Measurements from ENCODE around the gene INSC.

INSC gene

DNA sequence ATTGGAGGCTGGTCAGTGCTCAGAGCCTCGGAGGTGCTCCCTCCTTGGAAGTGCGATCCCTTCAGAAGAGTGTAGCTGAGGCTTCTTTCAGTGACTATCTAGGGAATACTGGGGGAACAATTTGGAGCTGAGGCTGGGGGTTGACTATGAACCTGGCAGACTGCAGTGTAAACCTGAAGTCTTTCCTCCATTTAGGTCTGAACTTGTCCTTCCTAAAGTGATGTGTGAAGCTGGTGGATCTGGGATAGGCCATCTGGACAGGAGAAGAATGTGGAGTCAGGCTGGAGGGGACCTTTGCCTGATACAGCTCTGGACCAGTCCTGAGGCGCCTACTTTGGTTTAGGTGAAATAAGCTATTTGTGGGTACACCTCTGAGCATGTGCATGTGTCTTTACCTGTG, 3.5 kb upstream of the INSC start:
- no peak for DNase-seq

DNA sequence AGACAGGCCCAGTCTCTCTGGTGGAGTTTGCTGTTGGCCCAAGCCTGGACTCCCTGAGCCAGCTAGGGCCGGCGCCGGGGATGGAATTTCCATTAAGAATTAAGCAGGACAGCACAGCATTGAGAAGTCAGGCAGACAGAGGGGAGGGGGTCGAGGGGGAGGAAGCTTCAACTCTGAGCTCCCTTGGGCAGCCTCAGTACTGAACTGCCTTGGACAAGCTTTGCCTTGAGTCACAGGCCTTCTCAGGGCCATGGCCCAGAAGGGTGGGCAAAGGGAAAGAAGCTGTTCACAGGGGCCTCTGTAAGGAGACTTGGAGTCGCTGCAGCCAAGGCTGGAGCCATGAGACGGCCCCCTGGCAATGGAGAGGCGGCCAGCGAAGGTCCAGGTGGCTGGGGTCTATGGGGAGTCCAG, 2.6 kb upstream of the INSC start:
- no peak for DNase-seq

DNA sequence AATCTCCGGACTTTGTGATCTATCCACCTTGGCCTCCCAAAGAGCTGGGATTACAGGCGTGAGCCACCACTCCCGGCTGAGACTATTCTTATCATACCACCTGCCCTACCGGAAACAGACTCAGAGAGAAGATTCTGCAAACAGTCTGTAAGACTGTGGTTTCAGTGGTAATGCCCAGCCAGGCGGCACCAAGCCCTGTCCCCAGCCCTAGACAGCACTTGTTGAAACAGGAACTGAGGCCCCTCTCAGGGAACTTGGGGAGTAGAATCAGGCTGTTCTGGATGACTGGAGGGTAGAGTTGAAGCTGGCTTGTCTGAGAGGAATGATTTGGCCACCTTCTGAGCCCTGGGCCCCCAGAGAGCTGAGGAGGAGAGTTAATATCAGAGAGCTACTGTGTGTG, 1.3 kb upstream of the INSC start:
- no peak for DNase-seq

DNA sequence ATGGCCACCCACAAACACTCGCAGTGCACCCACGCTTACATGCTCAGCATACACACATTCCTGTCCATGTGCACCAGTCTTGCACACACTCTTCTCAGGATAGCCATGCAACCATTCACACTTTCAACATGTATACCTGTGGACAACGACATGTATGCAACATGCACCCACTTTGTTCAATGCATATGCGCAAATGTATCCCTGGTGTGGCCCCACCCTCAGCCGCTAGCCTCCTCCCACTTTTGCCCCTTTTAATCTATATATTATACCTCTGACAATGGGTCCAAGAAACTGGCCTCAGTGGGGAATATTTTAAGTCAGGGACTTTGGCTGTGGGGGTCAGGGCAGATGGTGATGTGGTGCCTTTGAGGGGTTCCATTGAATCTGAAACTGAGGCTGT, 963 bp downstream of the INSC start:
- DNase-seq: no peak

DNA sequence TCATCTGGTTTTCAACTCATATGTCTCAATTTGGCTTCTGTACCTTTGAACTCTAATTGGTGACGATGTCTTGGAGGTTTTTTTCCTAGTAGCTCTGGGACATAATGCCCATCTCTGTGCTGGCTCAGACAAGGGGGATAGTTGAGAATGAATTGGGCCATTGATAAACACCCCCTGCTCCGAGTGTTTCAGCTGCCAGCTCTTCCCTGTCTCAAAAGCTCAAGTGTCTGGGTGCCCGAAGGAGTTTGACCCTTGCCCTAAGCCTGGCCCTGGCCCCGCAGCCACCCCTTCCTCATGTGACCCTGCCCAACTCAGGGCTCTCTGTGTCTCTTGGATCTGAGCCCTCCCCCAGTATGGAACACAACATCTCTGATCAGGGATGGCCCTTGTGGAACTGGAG, 3.0 kb downstream of the INSC start:
- no peak for DNase-seq

DNA sequence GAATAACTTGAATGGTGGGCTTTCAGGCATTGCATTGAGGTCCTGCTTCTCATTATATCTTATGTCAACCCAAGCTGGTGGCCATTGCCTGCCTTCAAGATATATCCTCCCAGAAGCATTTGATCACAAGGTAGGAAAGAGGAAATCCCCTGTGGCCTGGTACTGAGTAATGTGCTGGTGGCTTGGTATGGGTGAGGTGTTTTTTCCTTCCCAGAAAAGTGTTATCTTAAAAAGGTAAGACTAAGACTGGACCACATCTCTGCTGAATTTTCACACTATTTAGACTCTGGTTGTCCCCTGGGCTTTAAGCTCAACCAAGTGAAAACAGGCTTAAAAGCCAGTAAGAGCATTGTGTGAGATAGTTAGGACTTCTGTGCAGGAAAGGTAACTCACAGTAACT, 3.7 kb downstream of the INSC start:
- DNase-seq: no peak

DNA sequence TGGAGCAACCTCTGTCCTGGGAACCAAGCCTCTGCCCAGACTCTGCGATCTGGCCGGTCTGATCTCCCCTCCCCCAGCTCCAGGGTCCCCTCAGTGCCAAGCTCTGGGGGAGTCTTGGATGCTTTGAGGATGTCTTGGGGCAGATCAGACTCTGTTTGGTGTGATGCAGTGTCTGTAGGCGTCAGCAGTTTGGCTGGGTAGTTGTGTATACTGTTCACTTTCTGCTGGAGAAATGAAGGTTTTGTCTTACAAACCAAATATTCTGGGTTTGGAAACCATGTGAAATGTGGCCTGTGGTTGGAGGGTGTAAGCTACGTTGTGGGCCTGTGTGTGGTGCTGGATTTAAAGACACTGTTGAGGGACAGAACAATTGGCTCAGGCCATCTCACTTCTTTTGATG, 4.6 kb downstream of the INSC start:
- DNase-seq: no peak

DNA sequence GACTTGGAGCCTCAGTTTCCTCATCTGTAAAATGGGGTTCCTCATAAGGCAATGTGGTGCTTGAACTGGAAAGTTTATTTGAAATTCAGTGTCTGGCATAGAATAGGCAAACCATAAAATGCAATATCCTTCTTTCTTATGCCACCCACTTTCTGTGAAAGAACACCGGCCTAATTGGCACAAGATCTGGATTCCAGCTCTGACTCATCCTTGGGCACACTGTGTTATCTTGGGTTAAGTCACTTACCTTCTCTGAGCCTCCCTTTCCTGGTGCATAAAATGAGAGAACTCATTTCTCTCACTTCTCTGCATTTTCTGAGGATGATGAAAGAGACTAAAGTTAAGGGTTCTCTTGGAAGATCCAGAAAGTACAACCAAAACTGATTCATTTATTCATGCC, 5.1 kb downstream of the INSC start:
- no peak for DNase-seq

DNA sequence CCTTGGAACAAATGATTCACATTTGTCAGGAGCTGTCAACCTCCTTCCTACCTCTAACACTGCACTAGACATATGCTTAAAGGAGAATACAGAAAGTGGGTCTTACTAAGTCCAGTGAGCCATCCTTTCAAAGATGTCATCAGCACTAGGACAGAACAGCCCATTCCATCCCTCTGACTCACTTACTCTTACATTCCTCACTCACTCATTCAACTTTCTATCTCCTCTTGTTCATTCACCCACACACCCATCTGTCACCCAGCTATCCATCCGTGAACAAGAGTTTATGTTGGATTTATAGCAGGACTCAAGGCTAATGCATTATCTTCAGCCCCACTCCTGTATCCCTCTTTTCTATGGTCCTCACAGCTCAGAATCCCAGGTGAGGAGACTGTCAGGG, 9.1 kb downstream of the INSC start:
- no peak for DNase-seq

DNA sequence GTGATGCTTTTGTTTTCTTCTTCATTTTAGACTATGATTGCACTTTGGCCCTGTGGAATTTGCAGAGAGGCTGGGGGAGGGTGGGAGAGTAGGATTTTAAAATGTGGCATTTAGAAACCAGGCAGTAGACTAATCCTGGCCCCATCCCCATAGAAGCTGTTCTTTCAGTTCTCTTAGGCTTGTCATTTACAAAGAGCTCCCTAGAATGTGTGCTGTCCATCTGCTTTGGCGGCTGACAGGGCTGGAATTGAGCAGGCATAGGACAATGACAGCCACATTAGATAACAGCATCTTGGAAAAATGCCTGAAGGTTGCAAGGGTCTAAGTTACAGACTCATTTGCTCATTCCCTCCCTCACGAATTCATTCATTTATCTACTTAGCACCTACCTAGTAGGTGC, 9.8 kb downstream of the INSC start:
- DNase-seq: no peak

DNA sequence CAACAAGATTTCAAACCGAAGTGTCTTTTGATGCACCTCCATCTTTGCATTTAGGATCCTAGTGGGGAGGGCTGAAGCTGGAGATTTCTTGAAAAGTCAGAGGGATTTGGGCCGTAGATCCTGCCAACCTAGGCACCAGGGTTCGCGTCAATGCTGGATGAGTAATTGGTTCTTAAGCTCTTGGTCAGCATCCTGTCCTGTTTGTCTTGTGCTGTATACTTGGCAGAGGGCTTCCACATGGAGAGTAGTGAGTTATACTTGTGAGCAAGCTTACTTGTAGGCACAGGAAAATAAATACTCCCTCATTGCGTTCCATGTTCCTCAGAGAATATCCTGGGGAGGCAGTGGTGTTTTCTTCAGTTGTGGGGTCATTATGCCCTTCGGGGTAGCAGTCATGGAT, 12.6 kb downstream of the INSC start:
- DNase-seq: no peak

DNA sequence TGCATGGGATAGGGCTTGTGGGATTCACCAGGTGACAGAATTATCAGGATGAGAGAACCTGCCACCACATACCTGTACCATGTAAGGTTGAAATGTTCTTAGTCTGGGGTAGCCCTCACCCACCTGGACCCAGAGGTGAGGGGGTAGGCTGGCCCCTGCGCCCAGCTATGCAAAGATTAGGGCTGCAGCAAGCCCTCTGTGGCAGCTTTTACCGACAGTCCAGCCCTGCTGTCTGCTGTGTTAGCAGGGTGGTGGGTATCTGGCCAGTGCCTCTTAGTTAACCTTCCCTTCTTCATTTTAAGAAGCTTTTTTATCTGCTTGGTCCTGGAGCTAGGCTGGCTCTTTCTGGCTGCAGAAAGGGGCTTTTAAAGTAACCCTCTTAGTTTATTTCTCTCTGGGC, 13.9 kb downstream of the INSC start:
- DNase-seq: no peak

DNA sequence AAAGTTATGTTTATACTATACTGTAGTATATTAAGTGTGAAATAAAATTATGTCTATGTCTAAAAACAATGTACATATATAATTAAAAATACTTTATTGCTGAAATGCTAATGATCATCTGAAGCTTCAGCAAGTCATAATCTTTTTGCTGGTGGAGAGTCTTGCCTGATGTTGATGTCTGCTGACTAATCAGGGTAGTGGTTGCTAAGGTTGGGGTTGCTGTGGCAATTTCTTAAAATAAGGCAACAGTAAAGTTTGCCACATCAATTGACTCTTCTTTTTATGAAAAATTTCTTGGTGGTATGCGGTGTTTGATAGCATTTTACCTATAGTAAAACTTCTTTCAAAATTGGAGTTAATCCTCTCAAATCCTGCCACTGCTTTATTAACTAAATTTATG, 21.4 kb downstream of the INSC start:
- no peak for DNase-seq

DNA sequence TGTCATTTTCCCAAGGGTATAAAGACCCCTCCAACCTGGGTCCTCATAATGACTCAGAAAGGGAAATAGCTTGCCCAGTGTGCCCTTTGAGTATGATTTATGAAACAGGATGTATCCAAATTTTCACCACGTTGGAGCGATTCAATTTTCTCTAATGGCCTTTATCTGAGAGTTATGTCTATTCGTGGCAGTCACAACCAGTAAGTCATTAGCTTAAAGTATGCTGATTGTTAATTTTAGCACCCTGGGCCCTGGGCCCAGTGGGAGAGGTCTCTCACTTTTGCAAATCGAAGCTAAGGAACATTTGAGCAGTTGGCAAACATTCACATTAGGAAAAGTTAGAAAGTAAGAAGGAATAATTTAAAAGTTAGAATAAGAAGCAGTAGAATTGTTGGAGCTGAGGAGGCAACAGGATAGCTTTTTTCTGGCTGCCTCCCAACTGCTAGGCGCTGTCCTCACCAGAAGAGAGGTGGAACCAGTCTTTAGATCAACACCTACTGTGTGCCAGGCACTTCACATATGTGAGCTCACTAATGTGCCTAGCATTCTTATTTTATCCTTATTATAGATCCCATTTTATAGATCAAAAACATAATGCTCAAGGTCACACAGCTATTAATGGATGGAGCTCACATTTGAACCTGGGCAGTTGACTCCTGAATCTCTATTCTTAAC, 24.5 kb downstream of the INSC start:
- no peak for DNase-seq

DNA sequence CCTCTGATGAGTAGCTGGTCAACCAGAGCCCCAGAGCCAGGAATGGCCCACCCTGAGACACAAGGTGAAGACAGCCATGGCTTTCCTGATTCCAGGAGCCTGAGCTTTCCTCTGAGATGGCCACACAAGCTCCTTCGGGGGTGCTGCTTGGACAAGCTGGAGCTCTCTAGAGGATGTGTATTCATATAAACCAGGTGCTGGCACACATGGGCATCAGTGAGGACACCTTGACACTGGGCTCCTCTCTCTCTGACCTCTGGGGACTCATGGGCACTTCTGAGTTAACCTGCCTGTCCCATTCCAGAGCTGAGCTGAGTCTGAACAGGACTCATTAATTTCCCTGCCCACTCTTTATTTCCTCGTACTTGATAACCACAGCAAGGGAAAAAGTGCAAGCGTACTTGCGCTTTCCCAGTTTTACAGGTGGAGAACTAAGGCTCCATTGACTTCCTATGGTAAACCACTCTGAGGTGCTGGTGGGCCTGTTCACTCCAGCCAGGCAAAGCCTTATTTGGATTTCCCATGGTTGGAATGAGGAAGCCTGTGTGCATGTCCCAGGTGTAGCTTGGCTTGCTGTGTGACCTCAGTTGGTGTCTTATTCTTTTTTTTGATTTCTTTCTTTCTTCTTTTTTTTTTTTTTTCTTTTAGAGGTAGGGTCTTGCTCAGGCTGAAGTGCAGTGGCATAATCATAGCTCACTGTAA, 25.4 kb downstream of the INSC start:
- DNase-seq: no peak

DNA sequence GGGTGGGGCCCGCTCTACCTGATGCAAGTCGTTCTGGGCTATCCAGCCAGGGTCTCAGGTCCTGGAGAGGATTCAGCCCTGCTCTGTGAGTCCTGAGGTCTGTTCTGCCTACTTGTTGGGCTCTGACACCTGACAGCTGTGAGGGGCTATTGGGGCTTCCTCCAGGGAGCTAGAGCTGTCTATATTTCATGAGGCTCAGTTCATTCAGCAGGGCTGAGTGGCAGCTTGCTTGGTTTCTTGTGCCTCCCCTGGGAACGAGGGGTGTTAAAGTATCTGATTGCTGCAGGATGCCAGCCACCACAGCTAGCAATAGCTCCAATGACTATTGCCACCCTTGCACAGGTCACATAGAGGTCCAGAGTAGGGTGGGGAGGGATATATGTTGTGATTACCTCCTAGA, 26.7 kb downstream of the INSC start:
- no peak for DNase-seq

DNA sequence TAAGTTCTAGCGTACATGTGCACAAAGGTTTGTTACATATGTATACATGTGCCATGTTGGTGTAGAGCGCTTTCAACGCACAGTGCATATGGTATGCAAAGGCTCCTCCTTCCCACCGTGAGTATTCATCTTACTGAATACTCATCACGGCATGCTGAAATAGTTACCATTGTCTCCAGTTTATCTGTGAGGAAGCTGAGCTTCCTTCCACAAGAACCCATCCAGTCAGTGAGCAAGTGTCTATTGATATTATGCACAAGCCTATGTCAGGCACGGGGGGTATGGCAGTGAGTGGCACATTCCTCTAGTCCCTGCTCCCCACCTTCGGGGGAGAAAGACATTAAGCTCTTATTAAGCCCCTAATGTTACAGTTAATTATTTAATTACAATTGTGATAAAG, 28.1 kb downstream of the INSC start:
- no peak for DNase-seq

DNA sequence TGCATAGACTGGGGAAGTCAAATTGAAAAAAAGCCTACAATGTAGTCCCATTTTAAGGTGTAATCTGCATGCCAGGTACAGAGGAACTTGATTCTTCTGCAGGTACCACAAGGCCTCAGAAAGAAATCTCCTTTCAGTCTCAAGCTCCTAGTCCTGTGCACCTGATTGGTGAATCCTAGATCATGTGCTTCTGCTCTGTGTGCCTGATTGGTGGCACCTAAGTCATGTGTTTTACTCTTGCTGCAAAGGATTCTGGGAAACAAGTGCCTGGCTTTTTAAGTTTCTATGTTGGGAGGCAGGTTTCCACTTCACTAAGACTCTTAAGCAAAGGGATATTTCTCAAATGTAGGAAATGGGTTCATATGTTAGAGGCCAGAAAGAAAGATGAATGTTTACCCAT, 29.1 kb downstream of the INSC start:
- no peak for DNase-seq

DNA sequence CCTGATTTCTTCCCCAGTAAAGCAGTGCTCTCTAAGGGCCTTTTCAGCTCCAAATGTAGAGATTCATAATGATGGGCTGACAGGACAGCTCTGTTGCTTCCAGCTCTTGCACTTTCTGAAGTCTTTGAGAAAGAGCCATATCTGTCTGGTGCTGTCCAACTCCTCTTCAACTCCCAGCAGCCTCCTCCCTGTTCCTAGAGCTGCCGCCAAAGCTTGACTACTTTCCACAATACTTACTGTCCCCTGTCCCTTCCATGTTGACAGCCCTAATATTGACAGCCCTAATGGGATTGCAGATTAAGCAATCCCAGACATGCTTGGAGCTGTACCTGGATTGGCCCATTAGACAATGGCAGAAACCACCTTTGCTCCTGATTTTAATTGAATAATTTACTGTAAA, 29.6 kb downstream of the INSC start:
- no peak for DNase-seq

DNA sequence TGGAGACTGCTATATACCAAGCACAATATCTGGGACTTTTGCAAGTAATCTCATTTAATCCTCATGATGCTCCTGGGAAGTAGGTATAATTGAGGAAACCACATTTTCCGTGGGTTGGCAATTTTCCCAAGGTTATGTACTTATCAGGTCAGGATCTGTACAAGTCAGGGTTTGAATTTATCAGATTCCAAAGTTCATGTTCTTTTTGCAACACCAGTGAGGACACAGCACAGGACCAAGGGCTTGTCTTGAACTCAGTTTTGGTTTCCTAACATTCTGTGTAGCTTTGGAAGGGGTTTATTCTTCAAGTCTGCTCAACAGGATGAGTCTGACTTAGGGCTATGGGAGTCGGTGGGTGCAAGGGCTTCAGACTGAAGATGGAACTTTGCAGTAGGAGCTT, 30.4 kb downstream of the INSC start:
- DNase-seq: no peak

DNA sequence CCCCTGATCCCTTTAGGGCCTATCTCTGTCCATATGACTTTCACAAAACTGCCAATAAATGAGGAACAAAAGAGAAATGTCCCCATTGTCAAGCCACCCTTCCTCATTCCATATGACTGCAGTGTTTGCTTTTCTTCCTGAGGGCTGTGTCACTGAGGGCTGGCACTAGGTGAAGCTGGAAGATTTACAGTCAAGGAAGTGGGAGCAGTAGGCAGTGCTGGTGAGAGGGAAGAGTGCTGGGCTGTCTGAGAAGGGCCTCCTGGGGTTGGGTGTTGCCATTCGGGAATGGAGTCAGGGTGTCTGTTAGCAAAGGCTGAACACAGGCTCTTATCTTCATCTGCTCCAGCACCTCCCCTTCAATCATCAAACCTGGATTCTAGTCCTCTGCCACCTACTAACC, 30.9 kb downstream of the INSC start:
- DNase-seq: no peak

DNA sequence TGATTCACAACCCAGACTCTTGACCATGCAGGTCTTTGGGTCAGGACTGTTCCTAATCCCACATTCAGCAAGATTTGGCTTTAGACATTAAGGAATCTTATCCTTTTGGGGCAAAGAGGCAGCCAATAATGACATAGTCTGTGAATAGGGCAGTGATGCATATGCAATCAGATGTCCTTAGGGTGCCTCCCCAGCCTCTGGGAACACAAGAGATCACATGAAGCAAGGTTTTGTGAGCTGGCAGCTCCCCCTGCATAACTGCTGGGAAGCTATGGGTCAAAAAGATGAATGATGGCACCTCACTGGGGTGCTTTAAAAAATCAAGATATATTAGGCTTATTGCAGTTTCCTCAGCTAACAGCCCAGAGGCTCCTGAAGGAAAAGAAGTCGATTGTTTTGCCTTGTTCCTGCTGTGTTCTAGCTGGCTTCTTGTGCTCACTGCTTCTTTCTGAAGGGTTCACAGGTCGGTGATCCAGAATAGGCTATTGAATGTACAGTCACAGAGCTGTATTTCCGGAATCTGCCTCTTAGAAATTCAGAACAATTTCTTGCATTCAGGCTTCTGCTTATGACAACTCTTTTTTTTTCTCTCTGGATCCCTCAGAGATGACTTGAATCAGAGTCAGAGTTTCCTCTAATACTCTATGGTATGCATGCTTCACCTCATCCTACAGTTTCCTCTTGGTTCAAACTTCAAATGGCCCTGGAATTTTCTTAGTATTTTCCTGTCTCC, 31.7 kb downstream of the INSC start:
- DNase-seq: no peak

DNA sequence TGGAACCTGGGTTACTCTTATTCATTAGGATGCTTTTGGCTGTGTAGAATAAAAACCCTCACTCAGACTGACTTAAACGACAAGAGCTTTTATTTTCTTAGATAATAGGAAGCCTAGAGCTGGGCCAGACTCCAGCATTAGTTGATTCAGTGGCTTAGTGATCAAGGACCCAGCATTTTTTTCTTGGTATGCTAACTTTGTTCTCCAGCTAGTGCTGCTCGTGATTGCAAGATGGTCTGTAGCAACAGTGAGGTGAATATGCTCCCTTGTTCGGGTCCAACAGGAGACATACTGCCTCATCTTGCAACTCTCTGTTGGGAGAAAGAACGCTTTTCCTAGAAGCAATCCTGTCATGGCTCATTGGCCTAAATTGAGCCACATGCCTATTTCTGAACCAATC, 33.4 kb downstream of the INSC start:
- DNase-seq: no peak

DNA sequence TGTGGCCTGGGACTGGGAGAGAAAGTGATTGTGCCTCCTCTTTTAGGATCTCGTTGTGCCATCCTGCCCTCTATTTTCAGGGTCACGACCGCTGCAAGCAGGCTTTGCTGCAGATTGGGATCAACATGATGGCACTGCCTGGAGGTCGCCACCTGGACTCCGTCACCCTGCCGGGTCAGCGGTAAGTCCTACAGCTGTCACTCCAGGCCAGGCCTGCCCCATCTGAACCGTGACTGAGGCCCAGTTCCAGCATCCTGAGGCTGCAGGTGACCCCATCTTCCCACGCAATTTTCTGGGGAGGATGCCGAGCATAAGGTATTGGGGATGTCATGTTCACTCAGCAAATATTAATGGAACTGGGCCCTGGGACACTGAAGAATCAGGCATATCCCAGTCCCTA, 34.3 kb downstream of the INSC start:
- no peak for DNase-seq

DNA sequence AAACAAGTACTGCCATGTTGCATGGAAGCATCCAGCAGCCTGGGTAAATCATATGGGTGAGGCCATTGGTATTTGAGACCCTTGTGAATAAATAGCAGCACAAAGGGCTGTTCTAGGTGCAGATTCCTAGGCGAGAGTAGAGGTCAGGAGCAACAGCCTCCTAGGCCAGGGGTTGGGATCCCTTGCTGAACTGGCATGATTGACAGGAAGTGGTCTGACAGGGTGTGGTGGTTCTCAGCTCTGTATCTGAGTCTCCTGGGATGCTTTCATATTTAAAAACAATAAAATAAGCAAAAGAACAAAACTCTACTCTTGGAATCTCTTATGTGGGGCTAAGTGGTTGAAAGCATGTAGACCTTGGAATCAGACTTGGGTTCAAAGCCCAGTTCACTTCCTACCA, 35.8 kb downstream of the INSC start:
- DNase-seq: no peak

All from activated CD4-positive, alpha-beta T cell treated with anti-CD3 and anti-CD28 coated beads for 48 hours (primary cell).